GM21515 (cell line): ENCODE results near the gene TSPO.

ENCODE experiments used
- ATAC-seq: cut with Tn5 transposase; IDR thresholded peaks from one replicate; pipeline ENCODE4 v1.9.1; 2021; ENCODE audit not compliant: unreplicated experiment

TSPO gene

GRCh38 chr22:43174941-43175531, 23.7 kb downstream of the TSPO start:
- no peak for ATAC-seq

- no peak for ATAC-seq
These were observed 24.7 kb downstream of the TSPO start for GRCh38 chr22:43176090-43176489.

DNA sequence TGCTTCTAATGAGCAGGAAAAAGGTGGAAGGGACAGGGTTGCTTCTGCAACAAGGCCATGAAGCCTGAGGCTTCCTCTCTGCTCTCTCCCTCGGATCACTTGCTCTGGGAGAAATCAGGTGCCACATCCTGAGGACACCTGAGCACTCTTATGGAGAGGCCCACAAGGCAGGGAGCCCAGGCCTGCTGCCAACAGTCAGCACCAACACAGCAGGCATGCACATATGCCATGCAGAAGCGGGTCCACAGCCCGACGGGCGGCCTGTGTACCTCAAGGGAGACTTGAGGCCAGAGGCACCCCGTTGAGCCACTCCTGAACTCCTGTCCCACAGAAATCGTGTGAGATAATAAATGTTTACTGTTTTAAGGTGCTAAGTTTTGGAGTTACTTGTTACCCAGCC, 26.1 kb downstream of the TSPO start:
- no peak for ATAC-seq

- ATAC-seq, result no peak
These were observed 28.0 kb downstream of the TSPO start for GRCh38 chr22:43179146-43179910.

DNA sequence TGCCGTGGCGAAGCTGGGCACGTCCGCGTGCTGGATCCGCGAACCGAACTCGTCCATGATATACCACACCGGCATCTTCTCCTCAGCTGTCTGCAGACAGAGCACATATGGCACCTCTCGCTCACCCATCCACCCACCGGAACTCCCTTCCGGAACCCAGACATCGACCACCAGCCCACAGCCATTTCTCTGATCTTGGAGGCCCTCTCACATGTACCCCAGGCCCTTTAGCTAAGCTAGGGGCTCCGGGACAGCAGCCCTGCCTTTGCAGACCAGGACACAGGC, 28.5 kb downstream of the TSPO start:
- ATAC-seq, result no peak

GRCh38 chr22:43180670-43181069, 29.3 kb downstream of the TSPO start:
- no peak for ATAC-seq

DNA sequence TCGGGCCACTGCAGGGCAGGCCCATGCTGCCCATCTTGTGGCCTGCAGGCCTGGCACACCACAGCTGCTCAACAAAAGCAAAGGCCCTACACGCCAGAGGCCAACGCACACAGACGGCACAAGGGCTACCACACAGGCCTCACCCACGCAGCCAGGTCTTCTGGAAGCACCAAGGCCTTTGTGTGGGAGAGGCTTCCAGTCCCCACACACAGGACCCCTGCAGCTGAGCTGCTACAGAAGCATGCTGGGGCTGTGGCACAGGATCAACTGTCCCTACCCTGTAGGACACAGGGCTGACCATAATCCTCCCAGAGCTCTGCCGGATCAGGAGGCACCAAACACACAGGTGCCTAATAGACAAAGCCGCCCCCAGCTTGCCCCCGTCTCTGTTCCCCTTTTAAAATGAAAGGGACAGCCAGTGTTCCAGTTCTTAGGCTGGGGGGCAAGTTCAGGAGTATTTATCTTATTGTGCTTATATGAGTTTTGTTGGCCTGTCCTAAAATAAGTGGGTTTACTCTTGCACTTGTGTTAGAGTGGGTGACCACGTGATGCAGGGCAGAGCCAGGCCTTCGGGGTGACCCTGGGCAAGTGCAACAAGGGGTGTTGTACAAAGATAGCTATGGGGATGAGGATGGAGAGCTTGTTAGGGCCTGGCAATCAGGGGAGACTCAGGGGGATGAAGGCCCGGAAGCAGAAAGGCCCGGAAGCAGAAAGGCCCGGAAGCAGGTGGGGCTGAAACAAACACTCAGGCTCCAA, 30.1 kb downstream of the TSPO start:
- ATAC-seq, result no peak

DNA sequence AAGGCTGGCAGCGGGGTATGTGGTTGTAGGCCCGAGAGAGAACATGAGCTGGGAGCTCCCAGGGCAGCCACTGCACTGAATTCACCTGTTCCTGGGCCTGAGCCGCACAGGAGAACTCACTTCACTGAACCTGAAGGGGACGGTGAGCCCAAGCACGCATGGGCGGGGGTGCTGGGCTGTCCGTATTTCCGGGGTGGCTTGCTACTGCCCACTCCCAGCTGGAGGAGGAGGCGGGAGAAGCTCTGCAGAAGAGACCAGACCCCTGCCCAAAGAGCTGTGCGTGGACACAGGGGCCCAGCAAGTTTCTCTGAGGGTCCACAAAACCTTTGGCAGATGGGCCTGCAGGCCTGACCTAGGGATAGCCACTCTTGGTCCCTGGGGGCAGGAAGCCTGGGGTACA, 30.8 kb downstream of the TSPO start:
- no peak for ATAC-seq

GRCh38 chr22:43182726-43183125, 31.4 kb downstream of the TSPO start:
- no peak for ATAC-seq

DNA sequence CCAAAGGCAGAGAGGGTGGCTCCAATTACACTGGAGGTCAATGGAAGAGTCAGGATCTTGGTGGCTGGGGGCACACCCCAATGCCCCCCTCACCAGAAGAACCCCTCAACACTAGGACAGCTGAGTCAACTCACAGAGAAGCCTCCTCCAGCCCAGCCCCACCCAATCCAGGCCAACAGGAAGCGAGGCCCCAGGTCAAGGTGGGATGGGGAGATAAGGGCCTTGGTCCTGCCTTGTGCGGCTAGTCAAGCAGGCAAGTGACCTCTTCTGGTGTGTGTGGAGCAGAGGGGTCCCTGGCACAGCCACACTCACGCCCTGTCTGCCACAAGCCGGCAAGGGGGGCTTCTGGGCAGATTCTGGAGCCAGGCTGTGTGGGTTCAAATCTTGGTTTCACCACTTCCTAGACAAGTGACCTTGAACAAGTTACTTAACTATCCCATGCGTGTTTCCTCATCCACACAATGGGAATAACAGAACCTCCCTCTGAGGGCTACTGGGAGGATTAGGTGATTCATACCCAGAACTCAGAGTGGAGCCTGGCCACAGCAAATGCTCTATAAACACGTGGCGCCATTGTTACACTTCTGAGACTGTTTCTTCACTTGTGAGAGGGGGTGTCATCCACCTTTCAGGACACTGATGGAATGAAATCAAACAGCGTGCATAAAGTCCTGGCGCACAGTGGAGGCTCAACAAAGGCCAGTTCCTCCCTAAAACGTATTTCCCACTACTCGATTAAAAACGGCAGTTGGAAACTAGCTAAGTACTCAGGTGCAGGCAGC, 32.3 kb downstream of the TSPO start:
- no peak for ATAC-seq

DNA sequence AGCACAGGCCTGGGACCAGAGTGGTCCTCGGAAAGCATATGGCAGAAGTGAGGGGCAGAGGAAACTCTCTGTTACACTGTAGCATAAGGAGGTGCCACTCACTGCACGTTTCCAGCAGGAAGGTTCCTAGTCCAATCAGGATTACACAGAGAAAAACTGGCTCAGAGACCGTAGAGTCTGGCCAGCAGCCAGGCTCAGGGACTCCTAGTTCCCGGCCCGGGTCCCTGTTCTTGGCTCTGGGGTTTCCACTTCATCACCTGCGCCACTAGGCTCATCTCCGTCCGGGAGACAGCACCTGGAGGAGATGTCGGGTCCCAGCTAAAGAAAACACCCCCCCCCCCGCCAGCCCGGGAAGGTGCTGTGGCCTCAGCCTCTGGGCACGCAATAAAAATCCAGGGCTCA, 34.5 kb downstream of the TSPO start:
- ATAC-seq, result no peak

GRCh38 chr22:43186272-43187170, 35.2 kb downstream of the TSPO start, which contains the start of gene TTLL12:
Gene TTLL12, minus strand, starts transcription at chr22:43187134. Its CDS starts 65 bp downstream, at chr22:43187069.
- ATAC-seq, result peak; percentile 50

GRCh38 chr22:43187171-43188099, 36.1 kb downstream of the TSPO start:
- peak; percentile 75 for ATAC-seq

- ATAC-seq, result no peak
These were observed 37.6 kb downstream of the TSPO start for GRCh38 chr22:43188829-43189545.

- ATAC-seq, result no peak
These were observed 40.5 kb downstream of the TSPO start for GRCh38 chr22:43191831-43192230.

- no peak for ATAC-seq
These were observed 46.0 kb downstream of the TSPO start for GRCh38 chr22:43197271-43197941.

DNA sequence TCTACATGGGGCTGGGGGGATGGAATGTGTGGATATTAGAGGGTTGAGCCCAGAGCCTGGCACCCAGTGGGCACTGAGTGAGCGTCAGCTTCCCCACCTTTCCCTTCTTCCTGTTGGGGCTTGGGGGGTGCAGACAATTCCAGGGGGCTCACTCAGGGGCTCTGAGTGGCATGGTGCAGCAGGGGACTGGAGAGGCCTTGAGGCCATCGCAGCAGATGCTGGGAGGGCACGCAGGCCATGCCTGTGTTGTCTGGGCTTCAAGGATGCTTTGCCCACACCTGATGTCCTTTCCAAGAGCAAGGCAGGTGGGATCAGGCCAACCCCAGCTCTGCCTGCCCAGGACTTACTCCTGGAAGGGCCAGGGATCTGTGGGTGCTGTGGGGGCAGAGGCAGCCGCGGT, 46.8 kb downstream of the TSPO start:
- ATAC-seq, result no peak

DNA sequence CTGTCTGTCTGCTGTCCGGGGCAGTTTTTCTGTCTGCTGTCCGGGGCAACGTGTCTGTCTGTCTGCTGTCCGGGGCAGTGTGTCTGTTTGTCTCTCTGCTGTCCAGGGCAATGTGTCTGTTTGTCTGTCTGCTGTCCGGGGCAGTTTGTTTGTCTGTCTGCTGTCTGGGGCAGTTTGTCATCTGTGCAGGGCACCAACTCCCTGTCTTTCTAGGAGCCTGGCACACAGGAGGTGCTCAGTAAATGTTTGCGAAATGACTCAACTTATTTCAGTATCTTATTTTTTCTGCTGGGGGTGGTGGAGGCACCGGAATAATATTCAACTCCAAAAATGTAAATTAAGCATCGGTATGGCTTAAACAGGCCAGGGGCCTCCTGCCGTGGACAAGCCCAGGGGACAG, 47.6 kb downstream of the TSPO start:
- ATAC-seq, result no peak
